HG02970 (cell line): ENCODE measurements around the gene GSTA5.
"Not testable (repeated sequence)": the region's sequence is repeated elsewhere in the genome, so short reads cannot be mapped to it uniquely, and the experiment has no call there.

Experiments used
- ATAC-seq: cut with Tn5 transposase; IDR thresholded peaks from one replicate; pipeline ENCODE4 v1.9.1; 2021; ENCODE audit warnings: mild to moderate bottlenecking, moderate library complexity, moderate number of reproducible peaks; ENCODE audit not compliant: unreplicated experiment, low FRiP score

GSTA5 gene

DNA sequence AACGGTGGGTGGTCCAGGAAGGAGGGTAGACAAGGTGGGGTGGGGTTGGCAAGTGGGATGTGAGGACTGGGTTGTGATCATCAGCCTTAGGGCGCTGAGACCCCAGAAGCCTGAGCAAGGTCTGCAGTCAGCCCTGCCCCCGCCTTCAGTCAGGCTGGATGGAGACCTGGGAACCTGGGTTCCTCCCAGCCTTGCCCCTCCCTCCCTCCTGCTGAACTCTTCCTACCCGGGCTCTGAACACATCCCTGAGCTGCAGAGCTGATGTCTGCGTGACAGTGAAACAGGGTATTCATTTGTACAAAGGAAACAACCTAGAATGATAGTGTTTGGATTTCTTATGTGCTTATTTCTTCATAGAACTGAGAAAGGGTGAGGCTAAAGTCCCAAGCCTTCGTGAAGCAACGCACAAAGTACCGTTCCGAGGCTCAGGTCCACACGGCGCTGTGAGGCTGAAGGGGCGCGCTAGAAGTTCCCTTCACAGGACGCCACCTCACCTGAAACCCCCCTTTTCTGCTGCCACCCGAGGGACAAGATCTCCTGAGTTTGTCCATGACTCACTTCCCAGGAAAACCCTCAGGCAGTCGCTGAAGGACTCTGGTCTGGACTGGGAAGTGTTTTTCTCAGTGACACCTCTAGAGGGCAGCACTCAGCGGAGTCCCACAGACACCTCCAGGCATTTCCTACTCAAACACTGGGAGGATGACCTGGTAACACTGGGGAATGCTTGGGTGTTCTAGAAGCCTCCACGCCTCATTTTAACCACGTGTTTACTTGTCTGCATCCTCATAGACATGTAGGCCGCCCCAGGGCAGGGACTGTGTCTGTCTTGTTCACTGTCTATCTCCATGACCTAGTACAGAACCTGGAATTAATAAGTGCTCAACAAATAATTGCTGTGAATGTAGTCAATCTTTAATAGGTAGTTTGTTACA lies 1.2 kb downstream of the GSTA5 start:
- no peak for ATAC-seq

DNA sequence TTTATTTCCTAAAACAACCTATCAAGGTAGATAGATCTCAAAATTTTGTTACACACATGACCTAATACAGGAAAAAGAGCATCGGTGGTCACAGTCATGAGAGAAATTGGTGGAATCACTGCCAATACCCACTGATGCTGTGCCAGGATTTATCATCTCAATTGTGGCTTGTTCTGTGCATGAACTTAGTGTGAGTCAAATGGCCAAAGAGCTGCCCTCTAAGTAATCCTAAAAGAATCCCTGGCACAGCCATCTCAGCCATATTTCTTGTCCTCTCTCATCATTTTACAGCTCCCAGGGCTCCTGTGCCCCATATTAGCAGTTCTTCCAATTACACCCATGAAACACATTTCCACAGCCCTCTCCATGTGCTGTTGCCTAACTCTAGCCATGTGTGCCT lies 6.1 kb downstream of the GSTA5 start:
- no peak for ATAC-seq

DNA sequence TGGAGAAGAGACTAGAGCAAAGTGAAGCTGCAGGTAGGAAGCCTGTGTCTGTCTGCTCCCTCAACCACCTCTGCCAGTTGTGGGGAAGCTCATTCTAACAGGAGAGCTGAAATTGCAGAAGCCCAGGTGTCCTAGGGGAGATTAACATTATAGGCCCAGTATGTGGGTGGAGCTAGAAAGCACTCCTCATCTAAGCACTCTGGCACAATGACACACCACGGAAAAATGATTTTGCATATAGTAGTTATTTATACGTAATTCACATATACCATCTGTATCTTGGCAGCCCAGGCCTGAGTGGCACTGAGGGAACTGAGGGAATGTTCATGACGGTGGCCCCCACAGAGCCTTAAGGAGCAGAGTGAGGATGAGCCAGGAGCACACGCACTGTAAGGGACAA lies 9.7 kb downstream of the GSTA5 start:
- ATAC-seq, result not testable (repeated sequence)

DNA sequence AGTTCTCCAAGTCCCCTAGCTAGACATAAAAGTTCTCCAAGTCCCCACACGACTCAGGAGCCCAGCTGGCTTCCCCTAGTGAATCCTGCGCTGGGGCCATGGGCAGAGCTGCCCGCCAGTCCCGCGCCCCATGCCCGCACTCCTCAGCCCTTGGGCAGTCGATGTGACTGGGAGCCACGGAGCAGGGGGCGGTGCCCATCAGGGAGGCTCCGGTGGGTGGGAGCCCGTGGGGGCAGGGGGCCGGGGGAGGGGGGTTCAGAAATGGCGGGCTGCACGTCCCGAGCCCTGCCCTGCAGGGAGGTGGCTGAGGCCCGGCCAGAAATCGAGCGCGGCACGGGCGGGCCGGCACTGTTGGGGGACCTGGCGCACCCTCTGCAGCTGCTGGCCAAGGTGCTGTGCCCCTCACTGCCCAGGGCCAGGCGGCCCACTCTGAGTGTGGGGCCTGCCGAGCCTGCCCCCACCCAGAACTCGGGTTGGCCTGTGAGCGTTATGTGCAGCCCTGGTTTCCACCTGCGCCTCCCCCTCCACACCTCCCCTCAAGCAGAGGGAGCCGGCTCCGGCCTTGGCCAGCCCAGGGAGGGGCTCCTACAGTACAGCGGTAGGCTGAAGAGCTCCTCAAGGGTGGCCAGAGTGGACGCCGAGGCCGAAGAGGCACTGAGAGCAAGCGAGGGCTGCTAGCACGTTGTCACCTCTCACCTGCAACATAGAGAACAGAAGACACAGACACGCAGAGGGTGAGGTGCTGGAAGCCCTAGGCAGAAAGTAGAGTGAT lies 11.4 kb downstream of the GSTA5 start:
- ATAC-seq, result no peak

DNA sequence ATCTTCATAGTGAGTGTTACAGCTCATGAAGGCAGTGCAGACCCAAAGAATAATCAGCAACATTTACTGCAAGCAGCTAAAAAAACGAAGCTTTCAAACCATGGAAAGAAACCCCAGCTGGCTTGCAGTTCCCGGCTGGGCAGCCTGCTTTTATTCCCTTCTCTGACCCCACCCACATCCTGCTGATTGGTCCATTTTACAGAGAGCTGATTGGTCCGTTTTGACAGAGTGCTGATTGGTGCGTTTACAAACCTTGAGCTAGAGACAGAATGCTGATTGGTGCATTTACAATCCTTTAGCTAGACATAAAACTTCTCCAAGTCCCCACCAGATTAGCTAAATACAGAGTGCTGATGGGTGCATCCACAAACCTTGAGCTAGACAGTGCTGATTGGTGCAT lies 12.0 kb downstream of the GSTA5 start:
- not testable (repeated sequence) for ATAC-seq

DNA sequence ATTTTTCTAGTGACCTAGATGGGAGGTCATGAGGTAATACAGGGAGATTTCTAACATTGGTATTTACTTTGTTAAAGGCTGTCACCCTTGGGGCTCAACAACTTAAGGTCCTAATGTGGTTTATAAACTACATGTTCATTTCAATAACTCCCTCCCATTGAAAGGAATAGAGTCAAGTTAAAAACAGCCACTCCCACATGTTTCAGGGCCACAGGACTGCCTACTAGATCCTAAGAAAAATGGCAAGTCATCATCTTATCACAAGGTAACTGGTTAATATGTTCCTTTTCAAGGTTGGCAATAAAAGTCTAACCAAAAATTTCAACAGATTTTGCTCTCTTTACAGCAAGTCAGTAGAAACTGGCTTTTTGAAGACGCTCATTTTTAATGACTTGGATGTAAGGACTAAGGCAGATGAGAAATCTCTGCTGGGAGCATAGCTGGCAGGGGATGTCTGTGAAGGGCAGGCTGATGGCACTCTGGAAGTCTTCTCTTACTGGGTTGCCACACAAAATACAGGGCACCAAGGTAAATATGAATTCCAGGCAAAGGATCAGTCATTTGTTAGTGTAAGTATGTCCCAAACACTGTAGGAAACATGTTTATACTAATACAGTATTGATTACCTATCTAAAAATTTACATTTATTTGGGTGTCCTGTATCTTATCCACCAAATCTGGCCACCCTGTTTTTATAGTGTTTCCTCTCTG lies 13.4 kb downstream of the GSTA5 start:
- ATAC-seq, result not testable (repeated sequence)

DNA sequence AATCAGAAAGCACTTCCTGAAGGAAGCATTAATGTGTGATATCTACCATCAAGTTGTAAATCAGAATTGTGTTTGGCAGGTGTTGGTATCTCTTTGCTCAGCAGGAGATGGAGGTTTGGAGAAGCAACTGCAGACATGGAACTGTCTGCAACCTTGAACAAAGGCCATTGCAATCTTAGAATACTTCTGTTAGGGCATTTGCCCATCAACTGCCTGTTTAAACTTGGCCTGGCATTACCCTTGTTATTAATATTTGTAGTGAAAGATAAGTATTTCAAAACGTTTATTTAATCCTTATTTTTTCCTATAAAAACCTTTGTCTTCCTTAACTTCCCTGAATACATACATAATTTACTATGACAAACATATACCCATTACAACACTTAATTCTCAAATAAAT lies 14.1 kb downstream of the GSTA5 start:
- no peak for ATAC-seq

DNA sequence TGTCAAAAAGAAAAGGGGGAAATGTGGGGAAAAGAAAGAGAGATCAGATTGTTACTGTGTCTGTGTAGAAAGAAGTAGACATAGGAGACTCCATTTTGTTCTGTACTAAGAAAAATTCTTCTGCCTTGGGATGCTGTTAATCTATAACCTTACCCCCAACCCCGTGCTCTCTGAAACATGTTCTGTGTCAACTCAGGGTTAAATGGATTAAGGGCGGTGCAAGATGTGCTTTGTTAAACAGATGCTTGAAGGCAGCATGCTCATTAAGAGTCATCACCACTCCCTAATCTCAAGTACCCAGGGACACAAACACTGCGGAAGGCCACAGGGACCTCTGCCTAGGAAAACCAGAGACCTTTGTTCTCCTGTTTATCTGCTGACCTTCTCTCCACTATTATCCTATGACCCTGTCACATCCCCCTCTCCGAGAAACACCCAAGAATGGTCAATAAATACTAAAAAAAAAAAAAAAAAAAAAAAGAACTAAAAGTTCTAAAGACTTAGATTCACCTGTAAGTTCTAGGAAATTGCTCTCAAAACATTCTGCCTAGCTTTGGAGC lies 14.6 kb downstream of the GSTA5 start:
- not testable (repeated sequence) for ATAC-seq

DNA sequence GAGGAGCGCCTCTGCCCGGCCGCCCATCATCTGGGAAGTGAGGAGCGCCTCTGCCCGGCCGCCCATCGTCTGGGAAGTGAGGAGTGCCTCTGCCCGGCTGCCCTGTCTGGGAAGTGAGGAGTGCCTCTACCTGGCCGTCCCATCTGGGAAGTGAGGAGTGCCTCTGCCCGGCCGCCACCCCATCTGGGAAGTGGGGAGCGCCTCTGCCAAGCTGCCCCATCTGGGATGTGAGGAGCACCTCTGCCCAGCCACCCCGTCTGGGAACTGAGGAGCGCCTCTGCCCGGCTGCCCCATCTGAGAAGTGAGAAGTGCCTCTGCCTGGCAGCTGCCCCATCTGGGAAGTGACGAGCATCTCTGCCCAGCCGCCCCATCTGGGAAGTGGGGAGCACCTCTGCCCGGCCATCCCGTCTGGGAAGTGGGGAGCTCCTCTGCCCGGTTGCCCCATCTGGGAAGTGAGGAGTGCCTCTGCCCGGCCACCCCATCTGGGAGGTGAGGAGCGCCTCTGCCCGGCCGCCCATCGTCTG lies 15.3 kb downstream of the GSTA5 start:
- ATAC-seq, result not testable (repeated sequence)

DNA sequence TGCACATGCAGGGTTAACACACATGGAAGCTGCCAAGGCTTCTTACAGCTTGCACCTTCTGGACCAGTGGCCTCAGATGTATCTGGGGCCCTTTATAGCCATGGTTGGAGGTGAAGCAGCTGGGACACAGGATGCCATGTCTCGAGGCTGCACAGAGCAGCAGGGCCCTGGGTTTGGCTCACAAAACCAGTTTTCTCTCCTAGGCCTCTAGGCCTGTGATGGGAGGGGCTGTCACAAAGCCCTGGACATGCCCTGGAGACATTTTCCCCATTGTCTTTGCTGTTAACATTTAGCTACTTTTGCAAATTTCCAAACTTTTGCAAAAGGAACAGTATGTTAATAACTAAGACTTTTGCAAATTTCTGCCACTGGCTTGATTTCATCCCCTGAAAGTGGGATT lies 18.8 kb downstream of the GSTA5 start:
- no peak for ATAC-seq

DNA sequence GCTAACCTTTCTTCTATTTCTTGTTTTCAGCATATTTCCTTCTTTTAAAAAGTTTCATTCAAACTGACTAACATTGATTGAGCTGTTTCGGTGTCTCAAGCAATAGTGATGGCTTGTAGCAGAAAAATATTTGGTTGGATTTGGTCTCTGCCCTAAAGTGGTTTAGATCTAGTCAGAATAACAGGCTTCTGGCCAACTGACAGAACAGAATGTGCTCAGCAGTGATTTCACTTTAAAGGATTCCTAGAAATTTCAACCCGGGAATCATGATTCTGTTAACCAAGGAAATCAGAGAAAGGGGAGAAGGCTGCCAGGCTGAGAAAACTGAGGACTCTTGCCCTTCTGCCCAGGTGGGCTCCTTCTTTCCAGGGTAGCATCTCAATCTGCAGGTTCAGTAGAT lies 20.4 kb downstream of the GSTA5 start:
- no peak for ATAC-seq

DNA sequence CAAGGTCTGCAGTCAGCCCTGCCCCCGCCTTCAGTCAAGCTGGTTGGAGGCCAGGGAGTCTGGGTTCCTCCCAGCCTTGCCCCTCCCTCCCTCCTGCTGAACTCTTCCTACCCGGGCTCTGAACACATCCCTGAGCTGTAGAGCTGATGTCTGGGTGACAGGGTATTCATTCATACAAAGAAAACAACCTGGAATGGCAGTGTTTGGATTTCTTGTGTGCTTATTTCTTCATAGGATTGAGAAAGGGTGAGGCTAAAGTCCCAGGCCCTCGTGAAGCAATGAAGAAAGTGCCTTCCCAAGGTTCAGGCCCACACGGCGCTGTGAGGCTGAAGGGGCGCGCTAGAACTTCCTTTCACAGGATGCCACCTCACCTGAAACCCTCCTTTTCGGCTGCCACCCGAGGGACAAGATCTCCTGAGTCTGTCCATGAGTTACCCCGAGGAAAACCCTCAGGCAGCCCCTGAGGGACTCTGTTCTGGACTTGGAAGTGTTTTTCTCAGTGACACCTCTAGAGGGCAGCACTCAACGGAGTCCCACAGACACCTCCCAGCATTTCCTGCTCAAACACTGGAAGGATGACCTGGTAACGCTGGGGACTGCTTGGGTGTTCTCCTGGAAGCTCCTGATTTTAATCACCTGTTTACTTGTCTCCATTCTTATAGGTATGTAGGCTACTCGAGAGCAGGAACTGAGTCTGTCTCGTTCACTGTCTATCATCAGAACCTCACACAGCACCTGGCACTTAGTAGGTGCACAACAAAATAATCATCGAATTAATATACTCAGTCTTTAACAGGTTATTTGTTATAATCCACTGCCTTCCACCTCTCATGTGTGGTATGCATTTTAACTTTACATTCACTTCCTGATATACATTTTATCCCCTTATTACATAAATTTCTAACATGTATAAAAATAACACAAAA lies 25.2 kb downstream of the GSTA5 start:
- peak; percentile 67 for ATAC-seq

DNA sequence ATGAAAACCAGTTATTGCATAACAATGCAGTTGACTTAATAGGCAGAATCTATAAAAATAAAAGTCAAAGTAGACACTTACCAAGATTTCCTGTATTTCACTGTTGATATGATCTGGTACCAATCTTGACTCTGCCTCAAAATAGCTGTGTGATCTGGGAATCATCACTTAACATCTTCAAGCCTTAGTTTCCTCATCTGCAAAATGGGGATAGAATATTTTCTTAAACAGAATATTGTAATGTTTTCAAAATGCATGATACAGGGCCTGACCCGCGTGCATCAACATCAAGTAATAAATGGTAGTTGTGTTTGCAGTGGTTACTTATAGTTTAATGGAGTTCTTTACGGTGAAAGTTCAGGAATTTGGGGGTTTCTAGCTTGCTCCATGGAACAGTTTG lies 26.1 kb downstream of the GSTA5 start:
- ATAC-seq, result not testable (repeated sequence)

DNA sequence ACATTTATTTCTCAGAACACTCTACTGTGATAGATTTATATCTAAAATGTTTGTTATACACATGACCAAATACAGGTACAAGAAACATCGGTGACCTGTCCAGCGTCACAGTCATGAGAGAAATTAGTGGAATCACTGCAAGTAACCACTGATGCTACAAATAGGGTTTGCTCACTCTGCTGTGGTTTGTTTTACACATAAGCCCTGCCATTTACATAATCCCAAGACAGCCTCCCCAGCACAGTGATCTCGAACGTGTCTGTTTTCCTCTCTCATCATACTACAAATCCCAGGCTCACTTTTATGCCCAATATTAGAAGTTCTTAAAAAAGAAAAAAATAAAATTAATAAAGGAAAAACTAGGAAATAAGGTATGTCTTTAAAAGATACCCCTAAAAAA lies 30.8 kb downstream of the GSTA5 start:
- ATAC-seq, result not testable (repeated sequence)

DNA sequence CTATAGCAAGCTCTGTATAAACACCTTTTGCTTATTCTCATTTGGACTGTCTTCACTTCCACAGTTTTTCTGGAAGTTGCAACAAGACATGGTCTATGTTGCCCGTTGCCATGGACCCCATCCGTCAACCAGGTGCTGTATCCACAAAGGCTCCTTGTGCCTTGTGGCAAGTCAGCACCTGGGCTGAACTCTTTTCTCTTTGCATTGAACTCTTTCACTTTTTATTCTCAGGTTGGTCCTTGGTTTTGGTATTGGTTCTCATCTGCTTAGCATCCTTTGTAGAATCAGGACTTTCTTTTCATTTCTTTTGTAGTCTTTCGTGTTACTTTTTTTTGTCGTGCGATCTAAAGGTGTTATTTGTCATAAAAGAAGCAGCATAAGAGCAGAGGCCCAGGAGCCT lies 32.0 kb downstream of the GSTA5 start:
- ATAC-seq, result no peak

DNA sequence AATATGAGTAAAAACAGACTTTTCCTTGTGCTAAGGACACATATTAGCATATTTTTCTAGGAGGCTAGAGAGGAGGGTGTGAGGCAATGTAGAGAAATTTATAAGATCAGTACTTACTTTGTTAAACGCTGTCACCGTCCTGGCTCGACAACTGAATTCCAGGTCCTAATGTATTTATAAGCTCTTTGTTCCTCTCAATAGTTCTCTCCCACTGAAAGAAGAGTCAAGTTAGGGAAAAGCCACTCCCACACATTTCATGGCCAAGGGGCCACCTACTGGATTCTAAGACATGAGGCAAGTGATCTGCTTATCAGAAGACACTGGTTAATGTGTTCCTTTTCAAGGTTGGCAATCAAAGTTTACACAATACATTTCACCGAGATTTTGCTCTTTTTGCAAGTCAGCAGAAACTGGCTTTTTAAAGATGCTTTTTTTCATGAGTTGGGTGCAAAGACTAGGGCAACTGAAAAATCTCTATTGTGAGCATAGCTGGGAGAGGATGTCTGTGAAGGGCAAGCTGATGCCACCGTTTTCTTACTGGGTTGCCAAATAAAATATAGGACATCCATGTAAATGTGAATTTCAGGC lies 36.9 kb downstream of the GSTA5 start, which contains the start of gene GSTA1:
GSTA1 (minus strand) TSS at position 149 of the 588 bp plus-strand sequence. CDS start 4,549 bp downstream, outside the sequence.
- ATAC-seq, result not testable (repeated sequence)

DNA sequence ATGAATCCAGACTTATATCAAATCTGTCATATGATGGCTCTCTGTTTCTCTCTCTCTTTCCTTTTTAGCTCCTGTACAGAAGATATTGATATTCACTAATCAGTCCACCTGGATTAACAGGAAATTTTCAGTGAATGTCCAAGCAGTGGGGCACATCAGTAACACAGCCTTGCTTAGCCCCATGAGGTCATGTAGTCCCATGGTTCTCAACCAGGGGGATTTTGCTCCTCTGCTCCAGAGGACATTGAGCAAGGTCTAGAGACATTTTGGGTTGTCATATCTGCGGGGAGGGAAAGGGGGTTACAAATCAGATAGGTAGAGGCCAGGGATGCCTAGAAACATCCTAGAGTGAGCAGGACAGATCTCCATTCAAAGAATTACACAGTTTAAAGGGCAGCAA lies 37.8 kb downstream of the GSTA5 start:
- no peak for ATAC-seq

DNA sequence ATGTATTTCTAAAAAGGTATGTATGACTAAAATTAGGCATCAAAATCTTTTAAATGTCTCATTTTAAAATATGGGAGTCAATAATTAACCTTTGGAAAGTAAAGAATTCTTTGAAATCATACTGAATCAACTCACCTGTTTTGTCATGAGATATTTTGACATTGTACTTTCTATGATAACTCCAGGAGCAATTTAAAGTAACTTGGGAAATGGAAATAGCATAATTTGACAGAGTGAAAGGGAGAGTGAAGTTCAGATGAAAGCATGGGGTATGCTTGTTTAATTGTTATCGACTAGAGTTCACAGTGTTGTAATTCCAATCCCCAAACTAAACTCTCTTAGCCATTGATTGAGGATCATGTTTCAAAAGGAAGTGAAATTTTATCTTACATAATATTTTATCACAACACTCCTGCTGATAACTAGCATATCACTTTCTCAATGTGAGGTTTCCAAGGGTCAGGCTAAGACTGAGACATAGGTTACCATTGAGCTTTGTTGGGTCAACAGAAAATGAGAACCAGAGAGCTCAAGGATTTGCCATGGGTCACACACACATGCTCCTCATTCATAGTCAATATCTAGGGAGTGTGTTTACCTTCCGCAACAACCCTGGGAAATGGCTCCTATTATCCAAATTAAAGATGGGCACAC lies 39.3 kb downstream of the GSTA5 start:
- no peak for ATAC-seq
